H1 (cell line): ENCODE data around the gene SPI1. TPM values are rescaled to one million over a fixed set of nuclear protein-coding genes. Genes with fewer than 3 reads are reported as not detected.

ENCODE experiments used
- CTCF ChIA-PET: fragments of 300-600 bp; sonication (Branson Sonifier 250); formaldehyde crosslinking; loops from one replicate; lab custom pipeline; 2021; ENCODE audit not compliant: partially characterized antibody; lab: Charles Lee
- POLR2A ChIA-PET: fragments of 300-600 bp; sonication (Branson Sonifier 250); formaldehyde crosslinking; loops from one replicate; lab custom pipeline; 2021; ENCODE audit warnings: inconsistent platforms; ENCODE audit not compliant: partially characterized antibody; lab: Charles Lee
- DNase-seq, 2 experiments: peaks; one replicate each; pipeline versions ENCODE4 v3.0.0 to v3.0.0-alpha.2; 2010 to 2022; ENCODE audit warnings: low spot score in 2 of 2, low read depth in 1 of 2, mixed read lengths in 1 of 2
- FAIRE-seq: peaks from 2 replicates; lab custom pipeline; 2011; peaks lifted over from hg19 to GRCh38; lab: Jason Lieb, UNC
- H2AFZ ChIP-seq: 2 replicates; pipeline ENCODE4 v1.8.1; 2012; ENCODE audit warnings: low read length, inconsistent platforms
- H2AK5ac ChIP-seq: 2 replicates; pipeline ENCODE4 v1.6.1; 2013; ENCODE audit warnings: low read depth, low read length
- H2BK120ac ChIP-seq: replicated peaks from 2 replicates; pipeline ENCODE3; 2013; ENCODE audit warnings: low read depth, low read length, inconsistent platforms
- H2BK12ac ChIP-seq: 2 replicates; pipeline ENCODE4 v1.6.1; 2013; ENCODE audit warnings: low read depth, low read length
- H2BK15ac ChIP-seq: 2 replicates; pipeline ENCODE4 v1.6.1; 2013; ENCODE audit warnings: low read length
- H2BK20ac ChIP-seq: 2 replicates; pipeline ENCODE4 v1.6.1; 2013; ENCODE audit warnings: low read length
- H2BK5ac ChIP-seq: 2 replicates; pipeline ENCODE4 v1.6.1; 2013; ENCODE audit warnings: low read depth, low read length
- H3K14ac ChIP-seq: 2 replicates; pipeline ENCODE4 v1.6.1; 2013; ENCODE audit warnings: inconsistent platforms; ENCODE audit not compliant: insufficient read length
- H3K18ac ChIP-seq: 2 replicates; pipeline ENCODE4 v1.6.1; 2013; ENCODE audit warnings: low read length; ENCODE audit errors: extremely low read depth
- H3K23ac ChIP-seq: 2 replicates; pipeline ENCODE4 v1.6.1; 2013; ENCODE audit warnings: inconsistent platforms; ENCODE audit not compliant: insufficient read length
- H3K23me2 ChIP-seq: 2 replicates; pipeline ENCODE4 v1.6.1; 2013; ENCODE audit warnings: low read depth, low read length
- H3K27ac ChIP-seq: 2 replicates; pipeline ENCODE4 v1.6.1; 2011; ENCODE audit warnings: low read depth, low read length, inconsistent platforms
- H3K27me3 ChIP-seq, 4 experiments: replicated peaks in 1 of 4; 1 replicate in 1 of 4; 2 replicates in 3 of 4; pipeline versions ENCODE4 v1.6.1 to v1.8.1; 2011 to 2013; ENCODE audit warnings: low read length in 3 of 4, mild to moderate bottlenecking in 3 of 4, inconsistent platforms in 2 of 4, mixed read lengths in 2 of 4, moderate library complexity in 1 of 4; ENCODE audit not compliant: control insufficient read depth in 3 of 4, insufficient read depth in 3 of 4; ENCODE audit errors: extremely low read depth in 1 of 4
- H3K36me3 ChIP-seq, 4 experiments: 2 replicates each; pipeline versions ENCODE4 v1.6.1 to v1.8.1; 2011 to 2013; ENCODE audit warnings: mild to moderate bottlenecking in 4 of 4, low read length in 3 of 4, moderate library complexity in 2 of 4, control low read depth in 1 of 4, inconsistent platforms in 1 of 4; ENCODE audit not compliant: insufficient read depth in 4 of 4, control insufficient read depth in 2 of 4
- H3K4ac ChIP-seq: replicated peaks from 2 replicates; pipeline ENCODE3; 2013; ENCODE audit warnings: low read length, low read depth, mixed read lengths, inconsistent platforms; ENCODE audit not compliant: insufficient read length
- H3K4me1 ChIP-seq, 4 experiments: replicated peaks in 1 of 4; 1 replicate in 1 of 4; 2 replicates in 3 of 4; pipeline versions ENCODE4 v1.6.1 to v1.8.1; 2011 to 2013; ENCODE audit warnings: low read length in 3 of 4, inconsistent platforms in 2 of 4, mixed read lengths in 1 of 4; ENCODE audit not compliant: insufficient read depth in 4 of 4, control insufficient read depth in 3 of 4
- H3K4me2 ChIP-seq, 2 experiments: 2 replicates each; pipeline versions ENCODE4 v1.6.1 to v1.8.1; 2011 to 2013; ENCODE audit warnings: low read depth in 2 of 2, low read length in 2 of 2, control low read depth in 1 of 2, inconsistent platforms in 1 of 2, mild to moderate bottlenecking in 1 of 2; ENCODE audit not compliant: insufficient read depth in 1 of 2
- H3K4me3 ChIP-seq, 4 experiments: fragments of 200-600, 300-600 bp in 1 of 4; sonication (generic), shearing (Covaris generic), sonication (Bioruptor Twin) in 1 of 4; 2 replicates each; pipeline versions ENCODE4 v1.5.1 to v1.8.1; 2011 to 2016; ENCODE audit warnings: low read length in 4 of 4, low read depth in 3 of 4, control low read depth in 2 of 4, inconsistent platforms in 2 of 4, mild to moderate bottlenecking in 2 of 4, mixed read lengths in 1 of 4, moderate library complexity in 1 of 4; ENCODE audit not compliant: insufficient read depth in 2 of 4; ENCODE audit errors: extremely low read depth in 1 of 4
- H3K56ac ChIP-seq: replicated peaks from 2 replicates; pipeline ENCODE3; 2013; ENCODE audit warnings: low read depth, mild to moderate bottlenecking, mixed read lengths, low read length, inconsistent platforms; ENCODE audit not compliant: insufficient read length
- H3K79me1 ChIP-seq: 2 replicates; pipeline ENCODE4 v1.6.1; 2013; ENCODE audit warnings: low read depth, low read length, control low read depth
- H3K79me2 ChIP-seq, 2 experiments: 2 replicates each; pipeline versions ENCODE4 v1.6.1 to v1.8.1; 2012 to 2013; ENCODE audit warnings: low read length in 2 of 2, mild to moderate bottlenecking in 2 of 2, inconsistent platforms in 1 of 2; ENCODE audit not compliant: insufficient read depth in 2 of 2, control insufficient read depth in 1 of 2
- H3K9ac ChIP-seq, 4 experiments: replicated peaks in 1 of 4; 1 replicate in 1 of 4; 2 replicates in 3 of 4; pipeline versions ENCODE4 v1.6.1 to v1.8.1; 2011 to 2013; ENCODE audit warnings: low read depth in 3 of 4, low read length in 3 of 4, control low read depth in 2 of 4, mild to moderate bottlenecking in 2 of 4, moderate library complexity in 2 of 4, inconsistent platforms in 1 of 4; ENCODE audit errors: extremely low read depth in 1 of 4
- H3K9me3 ChIP-seq, 2 experiments: 2 replicates each; pipeline versions ENCODE4 v1.6.1 to v1.8.1; 2012 to 2013; ENCODE audit warnings: mild to moderate bottlenecking in 2 of 2, moderate library complexity in 2 of 2, control low read depth in 1 of 2, inconsistent platforms in 1 of 2, low read depth in 1 of 2, low read length in 1 of 2, mixed read lengths in 1 of 2; ENCODE audit not compliant: insufficient read depth in 2 of 2
- H4K20me1 ChIP-seq, 2 experiments: replicated peaks in 1 of 2; 2 replicates each; pipeline versions ENCODE3 to v1.8.1; 2011 to 2013; ENCODE audit warnings: inconsistent platforms in 2 of 2, low read length in 2 of 2, mild to moderate bottlenecking in 1 of 2; ENCODE audit not compliant: insufficient read depth in 2 of 2, control insufficient read depth in 1 of 2
- H4K5ac ChIP-seq: 2 replicates; pipeline ENCODE4 v1.6.1; 2013; ENCODE audit warnings: low read length, low read depth, mixed read lengths, inconsistent platforms; ENCODE audit not compliant: insufficient read length
- H4K8ac ChIP-seq: 2 replicates; pipeline ENCODE4 v1.8.0; 2013; ENCODE audit warnings: mild to moderate bottlenecking, moderate library complexity, low read length, inconsistent platforms; ENCODE audit not compliant: insufficient read depth; ENCODE audit errors: extremely low read depth
- H4K91ac ChIP-seq: replicated peaks from 2 replicates; pipeline ENCODE3; 2013; ENCODE audit warnings: low read length, mixed read lengths, inconsistent platforms; ENCODE audit not compliant: insufficient read length
- WGBS, 2 experiments: shearing (Covaris generic) in 1 of 2; methylation state at CpG; one replicate each; pipeline versions ENCODE4 v1.1.6 to v1.1.7; 2013 to 2015; ENCODE audit warnings: low lambda C conversion rate in 2 of 2, mixed read lengths in 2 of 2, inconsistent platforms in 1 of 2, low coverage in 1 of 2, missing lambda C conversion rate in 1 of 2; ENCODE audit not compliant: insufficient replicate concordance in 2 of 2, insufficient coverage in 1 of 2, insufficient read length in 1 of 2; ENCODE audit errors: extremely low coverage in 1 of 2, missing lambda C conversion rate in 1 of 2; 5-methylcytosine and 5-hydroxymethylcytosine counted together
- polyA plus RNA-seq, 7 experiments: library from polyadenylated mRNA; depleted of rRNA in 3 of 7; stranded (reverse) in 5 of 7; unstranded in 2 of 7; fragments of >200 nt in 5 of 7; fragments of 200-250 nt in 2 of 7; gene quantifications; 1 replicate in 5 of 7; 2 replicates in 1 of 7; 4 replicates in 1 of 7; pipeline versions ENCODE4 v1.2.1 to v1.2.3, GENCODE V29; 2011 to 2013; ENCODE audit warnings: missing spikeins in 2 of 7, mixed read lengths in 2 of 7
- total RNA-seq: library from RNA; stranded (reverse); fragmentation: NEBNext Ultra II Directional; extraction: Animal tissue kit (Norgen Biotek cat#: 25700); gene quantifications from 2 replicates; pipeline ENCODE4 v1.2.1, GENCODE V29; 2021

The SPI1 gene
- total and polyA plus RNA-seq, 2 of the 8 experiments (the other 6 are each of a cell fraction or from before 2014, with no cell fraction given), result 0.12 TPM; not detected in 1

GRCh38 chr11:47324520-47324919 lies 53.8 kb downstream of the SPI1 start:
- Histone ChIP-seq H2BK12ac (no peak overlapping the region), H3K4me3 (no peak overlapping the region), H4K20me1 (peaks cover 0 to under 1% of the 10 kb centered on the region in 2 experiments), H3K23ac (no peak overlapping the region), H4K8ac (no peak overlapping the region), H3K27ac (no peak overlapping the region), H2AFZ (no peak overlapping the region), H3K9me3 (no peaks in the 10 kb centered on the region), H2BK5ac (no peak overlapping the region), H2AK5ac (no peak overlapping the region), H4K5ac (no peak overlapping the region), H2BK120ac (no peak overlapping the region), H3K14ac (no peak overlapping the region), H2BK15ac (no peak overlapping the region), H3K4ac (no peak overlapping the region), H4K91ac (no peak overlapping the region), H3K23me2 (no peaks in the 10 kb centered on the region), H3K36me3 (peaks cover 0 to 19% (median 8%) of the 10 kb centered on the region in 4 experiments; a peak in 4 of 8 replicates), H3K4me2 (no peak overlapping the region), H3K56ac (no peak overlapping the region), H3K27me3 (no peaks in the 10 kb centered on the region), H3K79me1 (no peaks in the 10 kb centered on the region; the same call in 1 of the 2 replicates), H3K9ac (no peak overlapping the region), H3K79me2 (no peaks in the 10 kb centered on the region), H2BK20ac (no peak overlapping the region), H3K18ac (no peak overlapping the region), H3K4me1 (no peaks in the 10 kb centered on the region)
- CTCF ChIA-PET, result interaction anchor here (0.6 to 5.5 kb wide), 5 partner anchors 17 to 37 kb away, joined by 3 to 32 read pairs (median 5); no protein-coding TSS in a partner anchor
- WGBS, 2 experiments, result 92% methylated on average over 12 of the region's 12 CpGs; no CpG with 5 or more reads in 1 of the 2 experiments
- DNase-seq (no peak), FAIRE-seq (no peak)
- POLR2A ChIA-PET, result no interaction called here
